Hair follicle dermal papilla cell (primary cell): Measurements from ENCODE around the gene CCDC126. TPM values are rescaled to one million over a fixed set of nuclear protein-coding genes. Genes with fewer than 3 reads are reported as not detected.

Experiments
- small RNA-seq: library from RNA; depleted of rRNA; stranded (forward); fragments of <200 nt; gene quantifications from one replicate; pipeline ENCODE3, GENCODE V24; 2012
- total RNA-seq: library from RNA; depleted of rRNA; stranded (reverse); fragments of >200 nt; gene quantifications from 2 replicates; pipeline ENCODE4 v1.2.3, GENCODE V29; 2012

The CCDC126 gene, protein sequence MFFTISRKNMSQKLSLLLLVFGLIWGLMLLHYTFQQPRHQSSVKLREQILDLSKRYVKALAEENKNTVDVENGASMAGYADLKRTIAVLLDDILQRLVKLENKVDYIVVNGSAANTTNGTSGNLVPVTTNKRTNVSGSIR
- total RNA-seq: 11.1 and 12.3 TPM in 2 replicates

GRCh38 chr7:23597094-23598091, at the start of gene CCDC126:
TSS of gene CCDC126 (plus strand) at chr7:23597382. CDS start at chr7:23611316, 13,934 bp downstream.

GRCh38 chr7:23679898-23680413, 82.8 kb downstream of the CCDC126 start, which contains the start of gene FAM221A:
TSS of gene FAM221A (plus strand) at chr7:23680199. CDS start at chr7:23680219, 20 bp downstream.

Small RNAs within 50 kb of the gene (small RNA-seq; reads per million reads assigned to genes)
- gene AC006026.2: not detected

Other genes with a start within 250 kb of the CCDC126 start
- gene IGF2BP3, start 126.9 kb upstream of the CCDC126 start, total RNA-seq: 7.6 and 8.3 TPM in 2 replicates
- gene TRA2A, start 65.4 kb upstream of the CCDC126 start, total RNA-seq: 26.9 and 29.8 TPM in 2 replicates
- gene FAM221A, start 82.8 kb downstream of the CCDC126 start, total RNA-seq: 0.73 and 1.3 TPM in 2 replicates
- under 0.01 TPM in 1 of 2 replicates, not detected in the other for gene STK31, start 112.8 kb downstream of the CCDC126 start, total RNA-seq